ENCODE data around the gene LCORL.
"Not testable (repeated sequence)": the region's sequence is repeated elsewhere in the genome, so short reads cannot be mapped to it uniquely, and the experiment has no call there.

LCORL gene

GRCh38 chr4:17924189-17924588 is 97.4 kb downstream of the LCORL start:
- DNase-seq = no peak

GRCh38 chr4:17921451-17921850 is 100.1 kb downstream of the LCORL start:
- no peak for DNase-seq

GRCh38 chr4:17920681-17921080 is 100.9 kb downstream of the LCORL start:
- DNase-seq = no peak

GRCh38 chr4:17915439-17915838 is 106.1 kb downstream of the LCORL start:
- no peak for DNase-seq

- no peak for DNase-seq
Observed at GRCh38 chr4:17912011-17912410, 109.5 kb downstream of the LCORL start.

- DNase-seq = no peak
Observed at GRCh38 chr4:17911608-17912007, 109.9 kb downstream of the LCORL start.

GRCh38 chr4:17898553-17899055 is 123.0 kb downstream of the LCORL start:
- DNase-seq = no peak

- DNase-seq = no peak
Observed at GRCh38 chr4:17895481-17895880, 126.1 kb downstream of the LCORL start.

- DNase-seq = no peak
Observed at GRCh38 chr4:17894421-17894820, 127.1 kb downstream of the LCORL start.

GRCh38 chr4:17889692-17890091 is 131.9 kb downstream of the LCORL start:
- no peak for DNase-seq

- no peak for DNase-seq
Observed at GRCh38 chr4:17884511-17884910, 137.0 kb downstream of the LCORL start.

- DNase-seq = no peak
Observed at GRCh38 chr4:17884063-17884462, 137.5 kb downstream of the LCORL start.

- no peak for DNase-seq
Observed at GRCh38 chr4:17877661-17878060, 143.9 kb downstream of the LCORL start.

GRCh38 chr4:17876943-17877342 is 144.6 kb downstream of the LCORL start:
- DNase-seq = no peak

GRCh38 chr4:17875402-17876070 is 146.0 kb downstream of the LCORL start:
- no peak for DNase-seq

GRCh38 chr4:17869327-17869726 is 152.2 kb downstream of the LCORL start:
- no peak for DNase-seq

- DNase-seq = no peak
Observed at GRCh38 chr4:17867276-17867675, 154.3 kb downstream of the LCORL start.

GRCh38 chr4:17866810-17867209 is 154.7 kb downstream of the LCORL start:
- no peak for DNase-seq

GRCh38 chr4:17865866-17866363 is 155.6 kb downstream of the LCORL start:
- DNase-seq = no peak

- not testable (repeated sequence) for DNase-seq
Observed at GRCh38 chr4:17861906-17862305, 159.6 kb downstream of the LCORL start.

GRCh38 chr4:17859793-17860406 is 161.7 kb downstream of the LCORL start:
- DNase-seq = no peak

- no peak for DNase-seq
Observed at GRCh38 chr4:17854036-17854435, 167.5 kb downstream of the LCORL start.

- no peak for DNase-seq
Observed at GRCh38 chr4:17851959-17852358, 169.6 kb downstream of the LCORL start.

GRCh38 chr4:17850295-17850694 is 171.3 kb downstream of the LCORL start:
- not testable (repeated sequence) for DNase-seq
